NOMO-1 treated with dmso at 0.1 percent for 144 hours (cell line): ENCODE results near the gene SLC51A.
"Not testable (repeated sequence)": the region's sequence is repeated elsewhere in the genome, so short reads cannot be mapped to it uniquely, and the experiment has no call there.

Source experiments
- DNase-seq: peaks from one replicate; lab custom pipeline; 2025; ENCODE audit not compliant: unreplicated experiment; lab: John Stamatoyannopoulos, UW

SLC51A gene

DNA sequence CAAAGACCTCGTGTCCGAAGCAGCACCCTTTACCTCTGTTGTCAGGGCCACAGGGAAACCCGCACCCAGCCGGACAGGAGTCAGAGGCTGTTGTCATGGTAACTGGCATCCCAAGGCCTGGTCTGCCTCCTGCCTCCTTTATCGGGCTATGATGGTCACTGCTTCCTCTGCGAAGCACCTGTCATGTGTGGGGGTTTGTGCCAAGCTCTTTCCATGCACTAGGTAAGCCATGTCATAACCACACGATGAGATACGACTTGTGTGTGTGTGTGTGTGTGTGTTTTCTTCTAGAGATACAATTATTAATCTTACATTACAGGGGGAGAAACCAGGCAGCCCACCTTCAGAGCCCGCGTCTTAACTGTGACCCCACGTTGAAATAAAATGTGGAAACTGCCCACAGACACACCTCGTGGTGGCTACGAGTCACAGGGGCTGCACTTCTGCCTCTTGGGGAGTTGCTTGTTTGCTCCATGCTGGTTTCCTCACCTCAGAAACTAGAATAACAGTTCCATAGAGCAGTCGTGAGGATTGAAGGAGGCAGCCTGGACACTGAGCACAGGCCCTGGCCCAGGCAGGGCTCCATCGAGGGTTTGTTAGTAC, 23.1 kb upstream of the SLC51A start:
- DNase-seq = no peak

DNA sequence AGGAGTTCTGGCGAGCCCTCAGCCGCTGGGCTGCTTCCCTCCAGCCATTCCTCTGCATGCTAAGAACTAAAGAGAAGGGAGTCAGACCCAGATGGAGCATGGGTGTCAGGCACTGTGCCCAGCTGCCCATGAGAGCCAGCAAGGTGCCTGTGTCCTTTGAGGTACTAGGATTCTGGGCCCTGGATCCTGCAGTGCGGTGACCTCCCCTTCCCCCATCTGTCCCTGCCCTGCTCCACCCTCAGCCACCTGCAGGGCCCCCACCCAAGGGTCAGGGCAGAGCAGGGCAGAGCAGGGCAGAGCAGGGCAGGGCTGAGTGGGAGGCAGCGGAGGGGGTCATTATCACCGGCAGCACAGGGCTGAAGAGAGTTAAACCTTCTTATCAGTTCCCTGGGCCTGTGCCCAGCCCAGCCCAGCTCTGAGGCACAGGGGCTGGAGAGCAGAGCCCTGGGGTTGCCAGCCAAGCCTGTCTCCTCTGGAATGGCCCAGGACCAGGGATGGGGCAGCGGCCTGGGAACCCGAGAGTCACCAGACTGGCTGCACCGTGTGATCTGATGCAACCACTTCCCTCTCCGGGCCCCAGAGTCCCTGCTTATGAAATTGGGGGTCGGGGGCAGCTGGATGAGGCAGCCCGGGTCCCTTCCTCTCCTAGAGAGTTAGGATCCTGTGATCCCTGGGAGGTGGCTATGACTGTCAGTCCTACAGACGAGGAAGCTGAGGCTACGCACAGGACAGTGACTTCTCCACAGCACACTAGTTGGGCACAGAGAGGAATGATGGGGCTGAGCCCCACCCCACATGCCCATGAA, 22.4 kb upstream of the SLC51A start:
- no peak for DNase-seq

GRCh38 chr3:196194542-196194915, 21.8 kb upstream of the SLC51A start:
- DNase-seq = no peak

GRCh38 chr3:196195664-196196265, 20.6 kb upstream of the SLC51A start:
- DNase-seq = no peak

GRCh38 chr3:196197524-196197923, 18.8 kb upstream of the SLC51A start:
- DNase-seq = no peak

GRCh38 chr3:196198081-196198675, 18.2 kb upstream of the SLC51A start:
- no peak for DNase-seq

GRCh38 chr3:196198771-196199753, 17.3 kb upstream of the SLC51A start:
- peak; percentile 12 for DNase-seq

DNA sequence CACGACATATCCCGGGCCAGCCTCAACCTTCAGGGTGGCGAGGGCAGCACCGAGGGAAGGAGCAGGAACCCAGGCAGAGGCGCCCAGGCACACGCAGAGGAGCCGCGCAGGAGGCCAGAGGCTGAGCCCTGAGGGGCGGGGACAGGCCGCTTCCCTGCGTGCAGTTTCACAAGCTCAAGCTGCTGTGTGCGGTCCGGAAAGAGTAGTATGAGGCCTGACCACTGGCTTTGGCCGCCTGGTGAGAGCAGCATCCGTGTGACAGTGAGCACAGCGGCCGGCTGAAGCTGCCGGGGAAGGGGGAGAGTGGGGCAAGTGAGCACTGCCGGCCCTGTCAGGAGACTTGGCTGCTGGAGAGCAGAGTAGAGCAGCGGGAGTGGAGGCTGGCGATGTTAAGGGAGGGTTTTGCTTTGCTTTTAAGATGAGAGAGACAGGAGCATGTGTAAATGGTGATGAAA, 13.8 kb upstream of the SLC51A start:
- peak; percentile 90 for DNase-seq

- peak; percentile 46 for DNase-seq
These were observed 12.5 kb upstream of the SLC51A start for GRCh38 chr3:196203846-196204245.

DNA sequence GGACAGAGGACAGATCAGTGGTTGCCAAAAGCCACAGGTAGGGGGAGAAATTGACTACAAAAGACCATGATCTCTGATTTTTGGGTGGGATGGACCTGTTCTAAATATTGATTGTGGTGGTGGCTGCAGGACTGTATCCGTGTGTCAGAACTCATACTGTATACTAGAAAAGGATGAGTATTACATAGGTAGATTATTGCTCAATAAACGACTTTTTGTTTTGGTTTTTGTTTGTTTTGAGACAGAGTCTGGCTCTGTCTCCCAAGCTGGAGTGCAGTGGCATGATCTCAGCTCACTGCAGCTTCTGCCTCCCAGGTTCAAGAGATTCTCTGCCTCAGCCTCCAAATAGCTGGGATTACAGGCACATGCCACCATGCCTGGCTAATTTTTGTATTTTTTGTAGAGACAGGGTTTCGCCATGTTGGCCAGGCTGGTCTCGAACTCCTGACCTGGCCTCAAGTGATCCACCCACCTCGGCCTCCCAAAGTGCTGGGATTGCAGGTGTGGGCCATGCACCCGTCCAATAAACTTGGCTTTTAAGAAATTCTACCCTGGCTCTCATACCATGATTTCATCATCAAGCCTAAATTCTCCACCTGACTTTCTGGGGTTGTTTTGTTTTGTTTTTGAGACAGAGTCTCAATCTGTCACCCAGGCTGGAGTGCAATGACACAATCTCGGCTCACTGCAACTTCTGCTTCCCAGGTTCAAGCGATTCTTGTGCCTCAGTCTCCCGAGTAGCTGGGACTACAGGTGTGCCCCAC, 10.7 kb upstream of the SLC51A start:
- not testable (repeated sequence) for DNase-seq

GRCh38 chr3:196207159-196207832, 9.0 kb upstream of the SLC51A start:
- DNase-seq = no peak

DNA sequence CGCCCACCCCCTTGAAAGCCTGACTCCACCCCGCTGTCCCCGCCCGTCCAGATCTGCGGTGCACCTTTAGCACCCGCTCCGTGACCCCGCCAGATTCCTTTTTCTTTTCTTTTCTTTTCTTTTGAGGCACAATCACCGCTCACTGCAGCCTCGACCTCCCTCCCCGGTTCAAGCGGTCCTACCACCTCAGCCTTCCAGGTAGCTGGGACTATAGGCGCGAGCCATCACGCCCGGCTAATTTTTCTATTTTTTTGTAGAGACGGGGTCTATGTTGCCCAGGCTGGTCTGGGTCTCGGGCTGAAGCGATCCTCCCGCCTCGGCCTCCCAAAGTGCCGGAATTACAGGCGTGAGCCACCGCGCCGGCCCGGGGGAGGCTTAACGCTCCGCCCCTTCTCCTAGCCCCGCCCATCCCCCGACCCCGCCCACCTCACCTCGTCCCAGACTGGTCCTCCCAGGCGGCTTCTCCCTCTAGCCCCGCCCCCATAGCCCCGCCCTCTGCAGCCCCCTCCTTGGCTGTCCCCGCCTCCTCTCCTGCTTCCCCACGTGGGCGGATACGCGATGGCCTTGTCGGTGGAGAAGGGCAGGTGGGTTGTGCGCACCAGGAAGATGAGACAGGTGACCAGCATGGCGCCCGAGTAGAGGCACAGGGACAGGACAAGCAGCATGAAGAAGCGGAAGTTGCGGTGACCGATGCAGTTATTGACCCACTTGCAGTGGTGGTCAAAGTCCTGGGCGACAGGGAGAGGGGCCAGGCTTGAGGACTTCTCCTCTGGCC, 8.3 kb upstream of the SLC51A start:
- DNase-seq = peak; percentile 16

DNA sequence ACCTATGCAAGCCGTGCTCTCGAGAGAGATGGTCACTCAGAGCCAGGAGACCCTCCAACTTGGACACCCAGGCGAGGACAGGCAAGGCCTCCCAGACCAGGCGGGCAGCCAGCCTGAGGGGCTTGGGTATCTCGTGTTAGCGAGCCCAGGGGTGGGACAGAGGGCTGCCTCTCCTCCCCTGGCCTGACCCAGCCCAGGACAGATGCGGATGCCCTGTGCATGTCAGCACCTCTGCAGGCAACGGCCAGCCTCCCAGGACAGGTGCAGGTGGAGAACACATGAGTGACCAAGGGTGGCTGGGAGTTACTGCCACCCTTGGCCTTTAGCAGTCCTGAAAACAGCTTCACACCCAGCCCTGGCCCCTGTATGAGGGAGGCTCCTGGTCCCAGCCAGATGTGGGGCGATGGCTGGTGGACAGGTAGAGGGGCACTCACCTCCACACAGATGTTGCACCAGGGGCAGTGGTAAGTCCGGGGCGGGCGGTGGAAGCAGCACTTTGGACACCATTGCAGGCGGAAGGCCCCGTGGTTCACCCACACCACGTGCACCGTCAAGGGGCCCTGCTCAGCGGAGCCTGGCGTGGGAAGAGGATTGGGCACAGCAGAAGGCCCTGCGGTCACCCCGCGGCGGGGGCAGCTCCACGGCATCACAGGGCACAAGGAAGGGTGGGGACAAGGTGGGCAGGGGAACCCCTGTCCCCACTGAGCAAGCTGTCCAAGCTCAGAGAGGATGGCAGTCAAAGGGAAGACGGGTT, 7.2 kb upstream of the SLC51A start:
- no peak for DNase-seq

- DNase-seq = not testable (repeated sequence)
These were observed 6.2 kb upstream of the SLC51A start for GRCh38 chr3:196209944-196210672.

DNA sequence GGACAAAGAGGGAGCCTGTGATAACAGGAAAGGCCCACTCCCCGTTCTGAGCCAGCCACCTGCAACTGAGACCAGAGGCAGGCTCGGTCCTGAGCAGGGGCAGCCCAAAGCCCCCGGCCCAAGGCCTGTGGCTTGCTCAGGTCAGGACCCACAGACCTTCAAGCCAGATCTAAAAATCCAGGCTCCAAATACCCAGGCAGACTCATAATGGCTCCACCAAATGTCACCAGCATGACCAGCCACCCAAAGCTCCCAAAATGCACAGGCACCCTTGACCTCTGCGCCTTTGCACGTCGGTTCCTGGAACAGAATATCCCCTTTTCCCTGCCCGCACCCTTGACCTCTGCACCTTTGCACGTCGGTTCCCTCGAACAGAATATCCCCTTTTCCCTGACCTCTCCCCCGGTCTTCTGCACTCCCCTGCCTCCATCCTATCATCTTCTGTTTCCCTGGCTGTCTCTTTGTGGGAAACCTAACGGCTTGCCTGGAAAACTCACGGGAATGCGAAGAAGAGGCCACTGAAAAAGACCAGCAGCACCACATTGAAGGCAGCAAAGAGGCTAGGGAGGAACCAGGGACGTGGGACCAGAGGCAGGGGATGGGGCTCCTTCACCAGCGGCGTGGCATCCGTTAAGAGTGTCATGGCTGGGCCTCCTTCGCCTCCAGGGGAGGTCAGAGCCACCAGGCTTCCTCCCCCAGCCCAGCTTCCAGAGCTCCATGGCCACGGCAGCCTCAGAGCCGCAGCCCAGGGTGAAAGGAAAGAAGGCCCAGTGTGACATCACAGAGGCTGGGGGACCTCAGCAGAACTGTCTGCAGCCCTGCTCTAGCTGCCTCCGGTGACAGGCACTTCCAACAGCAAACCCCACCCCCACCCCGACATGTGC, 5.4 kb upstream of the SLC51A start, which contains the start of gene ZDHHC19:
Gene ZDHHC19, minus strand, starts transcription at position 728 of the 884 bp plus-strand sequence. Its CDS starts 85 bp downstream, at position 643.
- no peak for DNase-seq
